Peyer's patch (tissue), 4 donors: ENCODE data around the gene RGS13. TPM values are rescaled to one million over a fixed set of nuclear protein-coding genes. Genes with fewer than 3 reads are reported as not detected.

ENCODE experiments used
- DNase-seq, 3 donors: peaks; one replicate each; pipeline ENCODE4 v3.0.0-alpha.2; 2017 to 2019
- H3K27ac ChIP-seq, 4 donors: fragments of 200-600 bp; sonication (generic); one replicate each; pipeline ENCODE4 v1.5.1; 2016 to 2019
- H3K27me3 ChIP-seq, 2 donors: fragments of 200-600 bp; sonication (generic); one replicate each; pipeline ENCODE4 v1.5.1; 2019
- H3K36me3 ChIP-seq, 3 donors: fragments of 200-600 bp; sonication (generic); one replicate each; pipeline ENCODE4 v1.5.1; 2016 to 2019
- H3K4me1 ChIP-seq, 4 donors: fragments of 200-600 bp; sonication (generic); one replicate each; pipeline ENCODE4 v1.5.1; 2016 to 2019
- H3K4me3 ChIP-seq, 4 donors: fragments of 200-600 bp; sonication (generic); 1 replicate in 3 of 4; 2 replicates in 1 of 4; pipeline ENCODE4 v1.5.1; 2016 to 2019; ENCODE audit warnings: mild to moderate bottlenecking in 1 of 4
- H3K9me3 ChIP-seq, 4 donors: fragments of 200-600 bp; sonication (generic); one replicate each; pipeline ENCODE4 v1.5.1; 2016 to 2019; ENCODE audit warnings: mild to moderate bottlenecking in 1 of 4
- POLR2A ChIP-seq, 2 donors: fragments of 450-650 bp; IDR thresholded peaks; one replicate each; pipeline ENCODE4 v1.5.1; 2017; ENCODE audit warnings: antibody characterized with exemption in 2 of 2, mild to moderate bottlenecking in 2 of 2, moderate library complexity in 2 of 2
- total RNA-seq, 4 donors: library from RNA; depleted of rRNA; stranded (reverse); fragments of >200 nt; gene quantifications; one replicate each; pipeline ENCODE4 v1.1.0, GENCODE V29; 2016
- TF ChIP-seq, protein P1 (sequence below), 6 experiments: fragments of 450-650 bp in 4 of 6; fragments of 200-600 bp in 2 of 6; sonication (generic) in 1 of 6; IDR thresholded peaks; one replicate each; pipeline ENCODE4 v1.5.1; 2017 to 2019; ENCODE audit warnings: antibody characterized with exemption in 6 of 6, mild to moderate bottlenecking in 3 of 6, moderate library complexity in 1 of 6

The RGS13 gene
- total RNA-seq, 4 donors from 2014 or later, result 3.1 to 11.9 (median 6.6) TPM; not detected in 1

DNA sequence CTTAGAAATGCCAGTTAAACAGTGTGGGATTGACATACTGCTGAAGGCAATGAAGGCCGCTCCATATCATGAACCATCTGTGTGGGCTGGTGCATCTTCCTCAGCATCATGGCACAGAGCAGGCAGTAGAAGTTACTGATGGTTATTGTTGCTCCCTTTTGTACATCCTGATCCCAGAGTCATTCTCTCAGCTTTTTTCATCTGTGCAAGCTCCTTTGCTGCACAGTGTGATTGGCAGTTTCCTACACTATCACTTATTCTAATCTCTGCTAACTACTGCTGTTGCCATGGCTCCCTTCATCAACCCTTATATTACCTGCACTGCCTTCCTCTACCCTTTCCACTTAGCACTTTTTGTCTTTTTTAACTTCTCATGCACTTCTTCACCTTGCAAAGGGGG, 16.2 kb downstream of the RGS13 start:
- no peaks in the 10 kb centered on the region for H3K36me3 ChIP-seq
- TF ChIP-seq, protein P1, sequence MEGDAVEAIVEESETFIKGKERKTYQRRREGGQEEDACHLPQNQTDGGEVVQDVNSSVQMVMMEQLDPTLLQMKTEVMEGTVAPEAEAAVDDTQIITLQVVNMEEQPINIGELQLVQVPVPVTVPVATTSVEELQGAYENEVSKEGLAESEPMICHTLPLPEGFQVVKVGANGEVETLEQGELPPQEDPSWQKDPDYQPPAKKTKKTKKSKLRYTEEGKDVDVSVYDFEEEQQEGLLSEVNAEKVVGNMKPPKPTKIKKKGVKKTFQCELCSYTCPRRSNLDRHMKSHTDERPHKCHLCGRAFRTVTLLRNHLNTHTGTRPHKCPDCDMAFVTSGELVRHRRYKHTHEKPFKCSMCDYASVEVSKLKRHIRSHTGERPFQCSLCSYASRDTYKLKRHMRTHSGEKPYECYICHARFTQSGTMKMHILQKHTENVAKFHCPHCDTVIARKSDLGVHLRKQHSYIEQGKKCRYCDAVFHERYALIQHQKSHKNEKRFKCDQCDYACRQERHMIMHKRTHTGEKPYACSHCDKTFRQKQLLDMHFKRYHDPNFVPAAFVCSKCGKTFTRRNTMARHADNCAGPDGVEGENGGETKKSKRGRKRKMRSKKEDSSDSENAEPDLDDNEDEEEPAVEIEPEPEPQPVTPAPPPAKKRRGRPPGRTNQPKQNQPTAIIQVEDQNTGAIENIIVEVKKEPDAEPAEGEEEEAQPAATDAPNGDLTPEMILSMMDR (IDR thresholded peaks at IDR 0.05), result no peak
- TF ChIP-seq POLR2A (IDR thresholded peaks at IDR 0.05), result no peak

DNA sequence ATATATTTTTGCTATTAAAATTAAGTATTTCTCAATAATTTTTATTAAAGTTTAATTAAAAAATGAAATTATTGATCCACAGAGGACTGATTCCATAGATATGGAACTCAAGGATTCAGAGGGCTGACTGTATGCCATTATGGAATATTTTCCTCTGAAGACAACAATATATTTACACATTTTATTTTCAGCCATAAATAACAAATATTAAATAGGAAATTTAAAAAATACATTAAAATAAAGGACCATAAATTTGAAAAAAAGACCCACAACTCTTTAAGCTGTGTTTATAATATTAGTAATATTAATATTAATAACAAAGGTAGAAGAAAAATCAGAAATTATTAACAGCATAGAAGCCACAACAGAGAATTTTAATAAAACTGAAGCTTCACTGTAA, 18.2 kb downstream of the RGS13 start:
- no peak overlapping the region for H3K27ac ChIP-seq
- no peaks in the 10 kb centered on the region for H3K4me1 ChIP-seq
- TF ChIP-seq, protein P1 (IDR thresholded peaks at IDR 0.05), result no peak
- no peak for TF ChIP-seq POLR2A (IDR thresholded peaks at IDR 0.05)
- no peak for DNase-seq
- H3K27me3 ChIP-seq, result no peaks in the 10 kb centered on the region
- no peaks in the 10 kb centered on the region for H3K36me3 ChIP-seq
- no peaks in the 10 kb centered on the region for H3K9me3 ChIP-seq
- no peak overlapping the region for H3K4me3 ChIP-seq

More for the DNA sequence above, 16.2 kb downstream of the RGS13 start:
- H3K27me3 ChIP-seq, result no peaks in the 10 kb centered on the region
- no peak overlapping the region for H3K4me3 ChIP-seq
- no peaks in the 10 kb centered on the region for H3K9me3 ChIP-seq
- H3K27ac ChIP-seq, result no peak overlapping the region
- no peaks in the 10 kb centered on the region for H3K4me1 ChIP-seq
- DNase-seq, result no peak

DNA sequence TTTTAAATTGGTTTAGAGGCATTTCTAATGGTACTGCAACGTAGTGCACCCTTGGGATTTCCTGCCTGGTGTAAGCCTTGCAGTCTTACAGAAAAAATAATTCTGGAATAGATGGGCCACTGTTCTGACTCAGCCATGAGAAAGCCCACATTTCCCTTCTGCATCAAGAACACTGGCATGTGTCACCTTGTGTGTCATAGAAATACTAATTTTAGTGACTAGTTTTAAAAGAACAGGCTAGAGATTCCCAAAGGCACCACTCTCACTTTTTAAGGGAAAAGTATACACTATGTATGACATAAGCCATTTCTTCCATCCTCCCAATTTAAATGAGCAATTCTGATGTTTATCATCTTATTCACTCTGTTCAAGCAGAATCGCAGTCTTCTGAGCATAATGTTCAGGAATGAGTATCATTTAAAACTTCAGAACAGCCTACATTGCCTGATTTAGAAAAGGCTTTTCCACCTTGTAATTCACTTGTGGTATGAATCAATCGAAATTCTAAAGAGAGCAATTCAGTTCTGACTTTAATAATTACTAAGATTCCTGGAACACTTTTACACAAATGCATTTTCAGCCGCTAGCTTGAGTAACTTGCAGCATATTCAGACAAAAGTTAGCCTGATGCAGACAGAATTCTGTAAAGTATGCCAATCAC, 18.8 kb downstream of the RGS13 start:
- H3K27ac ChIP-seq, result no peak overlapping the region
- DNase-seq, result no peak
- H3K27me3 ChIP-seq, result no peaks in the 10 kb centered on the region
- TF ChIP-seq POLR2A (IDR thresholded peaks at IDR 0.05), result no peak
- TF ChIP-seq, protein P1 (IDR thresholded peaks at IDR 0.05), result no peak
- no peaks in the 10 kb centered on the region for H3K36me3 ChIP-seq
- no peaks in the 10 kb centered on the region for H3K4me1 ChIP-seq
- no peaks in the 10 kb centered on the region for H3K9me3 ChIP-seq
- no peak overlapping the region for H3K4me3 ChIP-seq

DNA sequence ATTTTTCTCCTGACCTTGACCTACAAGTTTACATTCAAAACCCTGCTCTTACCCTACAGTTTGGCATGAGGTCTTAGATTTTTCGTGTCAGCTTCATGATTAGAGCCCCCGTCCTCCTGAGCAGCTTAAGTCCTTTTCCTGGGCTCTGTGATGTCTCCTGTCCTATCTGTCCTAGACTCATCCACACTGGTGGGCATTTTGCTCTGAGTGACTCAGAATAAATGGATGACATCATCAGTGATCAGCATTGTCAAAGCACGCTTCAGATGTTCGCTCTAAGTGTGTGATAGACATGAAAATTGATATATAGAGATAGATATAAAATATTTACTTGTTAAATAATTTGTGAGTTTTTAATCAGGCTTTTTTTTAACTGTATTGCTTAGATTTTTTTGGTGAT, 21.8 kb downstream of the RGS13 start:
- H3K9me3 ChIP-seq, result no peaks in the 10 kb centered on the region
- no peak overlapping the region for H3K27ac ChIP-seq
- H3K4me1 ChIP-seq, result no peaks in the 10 kb centered on the region
- no peak for TF ChIP-seq POLR2A (IDR thresholded peaks at IDR 0.05)
- TF ChIP-seq, protein P1 (IDR thresholded peaks at IDR 0.05), result no peak
- H3K27me3 ChIP-seq, result no peaks in the 10 kb centered on the region
- DNase-seq, result no peak
- no peaks in the 10 kb centered on the region for H3K36me3 ChIP-seq
- no peak overlapping the region for H3K4me3 ChIP-seq

DNA sequence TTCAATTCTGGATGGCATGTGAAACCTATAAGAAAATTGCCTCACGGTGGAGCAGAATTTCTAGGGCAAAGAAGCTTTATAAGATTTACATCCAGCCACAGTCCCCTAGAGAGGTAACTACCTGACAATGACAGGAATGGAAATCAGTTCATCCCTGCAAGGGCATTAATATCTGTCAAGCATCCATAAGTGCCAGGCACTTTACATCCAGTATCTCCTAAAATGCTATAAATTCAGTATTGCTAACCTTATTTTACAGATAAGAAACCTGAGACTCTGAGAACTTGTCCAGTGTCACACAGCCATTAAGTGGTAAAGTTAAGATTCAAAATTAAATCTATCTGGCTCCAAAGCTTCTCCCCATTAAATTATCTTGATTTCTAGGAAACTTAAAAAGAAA, 22.3 kb downstream of the RGS13 start:
- Histone ChIP-seq H3K4me1 (no peaks in the 10 kb centered on the region), H3K27me3 (no peaks in the 10 kb centered on the region), H3K4me3 (no peak overlapping the region), H3K27ac (no peak overlapping the region), H3K9me3 (no peaks in the 10 kb centered on the region), H3K36me3 (no peaks in the 10 kb centered on the region)
- TF ChIP-seq, protein P1 (IDR thresholded peaks at IDR 0.05), result no peak
- TF ChIP-seq POLR2A (IDR thresholded peaks at IDR 0.05), result no peak
- no peak for DNase-seq

DNA sequence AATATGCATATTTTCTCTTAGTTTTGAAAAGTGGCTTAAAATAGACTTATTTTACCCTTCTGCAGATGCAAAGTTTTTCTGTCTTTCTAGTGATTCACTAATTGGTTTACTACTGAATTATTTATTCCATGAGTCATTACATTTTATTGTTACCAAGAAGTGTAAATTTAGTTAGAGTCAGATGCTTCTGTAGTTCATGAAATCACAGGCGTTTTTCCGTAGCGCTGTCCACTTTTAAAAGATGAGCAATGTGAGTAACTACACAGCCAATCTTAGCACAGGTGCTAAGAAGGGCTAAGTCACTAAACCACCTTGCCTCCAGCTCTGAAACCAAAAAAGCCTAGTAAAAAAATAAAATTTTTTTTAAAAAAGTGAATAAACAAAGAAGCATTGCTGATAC, 24.7 kb downstream of the RGS13 start:
- DNase-seq, result no peak

More for the DNA sequence above, 24.7 kb downstream of the RGS13 start:
- Histone ChIP-seq H3K4me3 (no peak overlapping the region), H3K9me3 (no peaks in the 10 kb centered on the region), H3K27ac (no peak overlapping the region), H3K27me3 (no peaks in the 10 kb centered on the region), H3K36me3 (no peaks in the 10 kb centered on the region), H3K4me1 (no peaks in the 10 kb centered on the region)
- no peak for TF ChIP-seq POLR2A (IDR thresholded peaks at IDR 0.05)
- TF ChIP-seq, protein P1 (IDR thresholded peaks at IDR 0.05), result no peak
